ENCODE results near the gene VASP.

The VASP gene

GRCh38 chr19:45483033-45483432 lies 24.2 kb upstream of the VASP start:
- no peak overlapping the region for H3K4me3 Mint-ChIP-seq
- no peak overlapping the region for H3K27ac Mint-ChIP-seq

GRCh38 chr19:45484273-45484945 lies 22.9 kb upstream of the VASP start:
- no peaks in the 10 kb centered on the region for H3K9me3 Mint-ChIP-seq
- no peaks in the 10 kb centered on the region for H3K36me3 Mint-ChIP-seq (ENCODE audit: low read depth)
- no peak overlapping the region for H3K4me3 Mint-ChIP-seq
- H3K4me1 Mint-ChIP-seq (ENCODE audit: low read depth) = peaks cover 14% of the 10 kb centered on the region
- H3K27ac Mint-ChIP-seq = no peak overlapping the region
- H3K27me3 Mint-ChIP-seq = peaks cover 4% of the 10 kb centered on the region

More at GRCh38 chr19:45483033-45483432, 24.2 kb upstream of the VASP start:
- H3K4me1 Mint-ChIP-seq (ENCODE audit: low read depth) = peaks cover 26% of the 10 kb centered on the region
- no peaks in the 10 kb centered on the region for H3K9me3 Mint-ChIP-seq
- no peaks in the 10 kb centered on the region for H3K36me3 Mint-ChIP-seq (ENCODE audit: low read depth)
- H3K27me3 Mint-ChIP-seq = peaks cover 4% of the 10 kb centered on the region

- H3K4me1 Mint-ChIP-seq (ENCODE audit: low read depth) = peaks cover 11% of the 10 kb centered on the region
- H3K9me3 Mint-ChIP-seq = no peaks in the 10 kb centered on the region
- H3K27ac Mint-ChIP-seq = peak overlapping the region; percentile 85
- H3K27me3 Mint-ChIP-seq = peaks cover 4% of the 10 kb centered on the region
- H3K36me3 Mint-ChIP-seq (ENCODE audit: low read depth) = no peaks in the 10 kb centered on the region
- peak overlapping the region; percentile 82 for H3K4me3 Mint-ChIP-seq
Observed at GRCh38 chr19:45485305-45486077, 21.8 kb upstream of the VASP start.

- H3K4me1 Mint-ChIP-seq (ENCODE audit: low read depth) = peaks cover 23% of the 10 kb centered on the region
- H3K4me3 Mint-ChIP-seq = no peak overlapping the region
- no peaks in the 10 kb centered on the region for H3K36me3 Mint-ChIP-seq (ENCODE audit: low read depth)
- H3K27me3 Mint-ChIP-seq = peaks cover 13% of the 10 kb centered on the region
- H3K27ac Mint-ChIP-seq = no peak overlapping the region
- H3K9me3 Mint-ChIP-seq = no peaks in the 10 kb centered on the region
Observed at GRCh38 chr19:45488708-45489107, 18.6 kb upstream of the VASP start.

GRCh38 chr19:45489216-45489855 lies 17.9 kb upstream of the VASP start:
- Mint-ChIP-seq H3K9me3 (no peaks in the 10 kb centered on the region), H3K27ac (no peak overlapping the region), H3K4me1 (ENCODE audit: low read depth) (peaks cover 25% of the 10 kb centered on the region), H3K36me3 (ENCODE audit: low read depth) (no peaks in the 10 kb centered on the region), H3K4me3 (no peak overlapping the region), H3K27me3 (peaks cover 13% of the 10 kb centered on the region)

GRCh38 chr19:45492137-45492626 lies 15.1 kb upstream of the VASP start:
- no peaks in the 10 kb centered on the region for H3K9me3 Mint-ChIP-seq
- H3K36me3 Mint-ChIP-seq (ENCODE audit: low read depth) = no peaks in the 10 kb centered on the region
- H3K27me3 Mint-ChIP-seq = peaks cover 20% of the 10 kb centered on the region
- peaks cover 30% of the 10 kb centered on the region for H3K4me1 Mint-ChIP-seq (ENCODE audit: low read depth)
- no peak overlapping the region for H3K27ac Mint-ChIP-seq
- H3K4me3 Mint-ChIP-seq = no peak overlapping the region

- Mint-ChIP-seq H3K4me3 (peak overlapping the region; percentile 56), H3K27ac (no peak overlapping the region)
Observed at GRCh38 chr19:45492627-45493470, 14.4 kb upstream of the VASP start.

GRCh38 chr19:45494261-45494916 lies 12.9 kb upstream of the VASP start:
- H3K9me3 Mint-ChIP-seq = no peaks in the 10 kb centered on the region
- H3K27me3 Mint-ChIP-seq = peaks cover 23% of the 10 kb centered on the region
- no peak overlapping the region for H3K4me3 Mint-ChIP-seq
- peaks cover 46% of the 10 kb centered on the region for H3K4me1 Mint-ChIP-seq (ENCODE audit: low read depth)
- H3K36me3 Mint-ChIP-seq (ENCODE audit: low read depth) = no peaks in the 10 kb centered on the region
- no peak overlapping the region for H3K27ac Mint-ChIP-seq

More at GRCh38 chr19:45492627-45493470, 14.4 kb upstream of the VASP start:
- H3K9me3 Mint-ChIP-seq = no peaks in the 10 kb centered on the region
- H3K36me3 Mint-ChIP-seq (ENCODE audit: low read depth) = no peaks in the 10 kb centered on the region
- H3K27me3 Mint-ChIP-seq = peaks cover 20% of the 10 kb centered on the region
- peaks cover 37% of the 10 kb centered on the region for H3K4me1 Mint-ChIP-seq (ENCODE audit: low read depth)

- Mint-ChIP-seq H3K27me3 (peaks cover 25% of the 10 kb centered on the region), H3K9me3 (no peaks in the 10 kb centered on the region), H3K4me1 (ENCODE audit: low read depth) (peaks cover 49% of the 10 kb centered on the region), H3K27ac (no peak overlapping the region), H3K4me3 (peak overlapping the region; percentile 63), H3K36me3 (ENCODE audit: low read depth) (no peaks in the 10 kb centered on the region)
Observed at GRCh38 chr19:45495178-45495577, 12.1 kb upstream of the VASP start.

- Mint-ChIP-seq H3K27me3 (peaks cover 25% of the 10 kb centered on the region), H3K4me1 (ENCODE audit: low read depth) (peaks cover 53% of the 10 kb centered on the region), H3K4me3 (peak overlapping the region; percentile 80), H3K27ac (no peak overlapping the region), H3K9me3 (no peaks in the 10 kb centered on the region), H3K36me3 (ENCODE audit: low read depth) (no peaks in the 10 kb centered on the region)
Observed at GRCh38 chr19:45496349-45496953, 10.8 kb upstream of the VASP start.

GRCh38 chr19:45497791-45498190 lies 9.5 kb upstream of the VASP start:
- Mint-ChIP-seq H3K9me3 (no peaks in the 10 kb centered on the region), H3K36me3 (ENCODE audit: low read depth) (no peaks in the 10 kb centered on the region), H3K4me1 (ENCODE audit: low read depth) (peaks cover 58% of the 10 kb centered on the region), H3K27ac (no peak overlapping the region), H3K4me3 (peak overlapping the region; percentile 65), H3K27me3 (peaks cover 22% of the 10 kb centered on the region)

- peaks cover 16% of the 10 kb centered on the region for H3K27me3 Mint-ChIP-seq
- H3K4me1 Mint-ChIP-seq (ENCODE audit: low read depth) = peaks cover 52% of the 10 kb centered on the region
- no peaks in the 10 kb centered on the region for H3K9me3 Mint-ChIP-seq
- no peaks in the 10 kb centered on the region for H3K36me3 Mint-ChIP-seq (ENCODE audit: low read depth)
- peak within 1 kb of the TSS; percentile 67 for H3K27ac Mint-ChIP-seq
- H3K4me3 Mint-ChIP-seq = peak within 1 kb of the TSS; percentile 80
Observed at GRCh38 chr19:45498411-45499195, 8.7 kb upstream of the VASP start, which contains the start of gene PPM1N. Gene PPM1N (plus strand): TSS chr19:45498443. CDS start chr19:45498473, 30 bp downstream.
